ENCODE results near the gene HSPB1. TPM values are rescaled to one million over a fixed set of nuclear protein-coding genes. Genes with fewer than 3 reads are reported as not detected.

The HSPB1 gene
- total RNA-seq, 1 donor from 2014 or later = 609 TPM

GRCh38 chr7:76353744-76354143 lies 51.3 kb downstream of the HSPB1 start:
- peaks cover 15% of the 10 kb centered on the region for H3K36me3 ChIP-seq
- DNase-seq = no peak
- H3K9me3 ChIP-seq = no peaks in the 10 kb centered on the region
- H3K4me3 ChIP-seq = no peak overlapping the region
- intact Hi-C loops (cut with DNase I) = no loop called here
- TF ChIP-seq CTCF (IDR thresholded peaks at IDR 0.05) = no peak
- peaks cover 36% of the 10 kb centered on the region for H3K4me1 ChIP-seq
- H3K27ac ChIP-seq = no peak overlapping the region
- no peak for ATAC-seq
- H3K27me3 ChIP-seq (ENCODE audit: low read depth) = no peaks in the 10 kb centered on the region

Other genes with a start within 250 kb of the HSPB1 start
- 0.86 TPM for gene SRRM3, start 100.8 kb upstream of the HSPB1 start, total RNA-seq
- gene YWHAG, start 56.3 kb downstream of the HSPB1 start, total RNA-seq = 97.1 TPM
- 1.7 TPM for gene SSC4D, start 107.0 kb downstream of the HSPB1 start, total RNA-seq
- not detected for gene ZP3, start 122.3 kb downstream of the HSPB1 start, total RNA-seq
- gene DTX2, start 159.0 kb downstream of the HSPB1 start, total RNA-seq = 36.5 TPM
- gene UPK3B, start 207.9 kb downstream of the HSPB1 start, total RNA-seq = 16.6 TPM
- 0.18 TPM for gene SPDYE16, start 240.6 kb downstream of the HSPB1 start, total RNA-seq